LoVo (cell line): ENCODE measurements around the gene NSMF.
A peak's percentile ranks its signal among the peaks of the same experiment; 100 is the strongest.
"Not testable (repeated sequence)": the region's sequence is repeated elsewhere in the genome, so short reads cannot be mapped to it uniquely, and the experiment has no call there.

Source experiments
- DNase-seq: peaks from one replicate; pipeline ENCODE4 v3.0.0-alpha.2; 2016; ENCODE audit warnings: low spot score

The NSMF gene

DNA sequence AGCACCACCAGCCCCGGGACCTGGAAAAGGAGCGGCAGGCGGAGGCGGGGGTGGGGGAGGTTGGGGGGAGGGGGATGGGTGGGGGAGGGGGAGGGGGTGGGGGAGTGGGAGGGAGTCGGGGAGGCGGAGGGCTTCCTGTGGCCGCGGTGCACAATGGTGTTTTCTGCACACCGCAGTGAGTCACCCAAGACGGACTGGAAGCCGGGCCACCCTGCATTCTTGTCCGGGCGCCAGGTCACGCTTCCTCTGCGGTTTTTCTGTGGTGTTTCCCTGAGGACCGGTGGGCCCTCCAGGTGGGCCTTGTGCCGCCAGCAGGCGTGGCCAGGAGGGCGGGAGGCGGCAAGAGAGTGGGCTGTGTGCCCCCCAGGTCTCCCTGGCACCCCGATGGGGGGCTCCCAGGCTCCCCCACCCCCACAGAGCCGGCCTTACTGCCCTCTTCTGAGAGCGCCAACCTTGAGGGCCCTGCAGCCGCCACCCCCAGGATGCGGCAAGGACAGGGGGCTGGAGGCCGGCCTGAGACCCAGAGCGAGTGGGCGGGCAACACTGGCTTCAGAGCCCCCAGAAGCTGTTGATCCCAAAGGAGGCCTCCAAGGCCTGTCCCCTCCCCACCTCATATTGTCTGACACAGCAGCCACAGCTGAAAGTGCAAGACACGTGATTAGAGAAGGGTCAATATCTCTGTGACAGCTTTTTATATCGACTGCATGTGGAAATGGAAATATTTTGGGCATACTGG is 47.3 kb downstream of the NSMF start:
- DNase-seq = peak; percentile 74

GRCh38 chr9:137411260-137411644 is 47.9 kb downstream of the NSMF start:
- no peak for DNase-seq

DNA sequence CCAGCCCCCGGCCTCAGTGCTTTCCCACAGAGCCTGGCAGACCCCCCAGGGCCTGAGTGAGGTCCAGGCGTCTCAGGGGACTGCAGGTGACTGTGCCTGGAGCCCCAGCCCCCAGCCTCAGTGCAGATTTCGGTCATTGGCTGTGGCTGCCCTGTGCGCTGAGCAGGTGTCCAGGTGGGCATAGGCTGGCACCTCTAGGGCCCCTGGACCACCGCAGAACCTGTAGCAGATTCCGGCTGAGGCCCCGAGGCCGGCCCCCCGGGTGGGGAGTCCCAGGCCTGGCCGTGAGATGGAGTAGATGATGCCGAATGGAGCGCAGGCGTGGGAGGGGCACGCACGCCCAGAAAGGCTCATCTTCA is 48.3 kb downstream of the NSMF start:
- no peak for DNase-seq

- DNase-seq = not testable (repeated sequence)
Observed at GRCh38 chr9:137410236-137410890, 48.8 kb downstream of the NSMF start.

DNA sequence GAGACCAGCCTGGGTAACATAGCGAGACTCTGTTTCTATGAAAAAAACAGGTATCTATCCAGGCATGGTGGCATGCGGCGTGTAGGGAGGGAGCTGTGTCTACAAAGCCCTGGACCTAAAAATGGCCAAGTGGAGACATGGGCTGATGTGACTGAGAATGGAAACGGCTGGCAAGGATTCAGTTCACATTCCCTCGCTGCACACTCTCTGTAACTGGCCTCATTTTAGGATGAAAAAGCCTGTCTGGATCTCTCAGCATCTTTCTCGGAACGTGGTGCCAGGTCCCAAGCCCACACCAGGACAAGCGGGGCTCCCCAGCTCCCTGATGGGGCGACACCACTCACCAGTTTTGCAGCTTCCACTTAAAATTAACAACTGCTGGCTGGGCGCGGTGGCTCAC is 49.6 kb downstream of the NSMF start:
- no peak for DNase-seq

DNA sequence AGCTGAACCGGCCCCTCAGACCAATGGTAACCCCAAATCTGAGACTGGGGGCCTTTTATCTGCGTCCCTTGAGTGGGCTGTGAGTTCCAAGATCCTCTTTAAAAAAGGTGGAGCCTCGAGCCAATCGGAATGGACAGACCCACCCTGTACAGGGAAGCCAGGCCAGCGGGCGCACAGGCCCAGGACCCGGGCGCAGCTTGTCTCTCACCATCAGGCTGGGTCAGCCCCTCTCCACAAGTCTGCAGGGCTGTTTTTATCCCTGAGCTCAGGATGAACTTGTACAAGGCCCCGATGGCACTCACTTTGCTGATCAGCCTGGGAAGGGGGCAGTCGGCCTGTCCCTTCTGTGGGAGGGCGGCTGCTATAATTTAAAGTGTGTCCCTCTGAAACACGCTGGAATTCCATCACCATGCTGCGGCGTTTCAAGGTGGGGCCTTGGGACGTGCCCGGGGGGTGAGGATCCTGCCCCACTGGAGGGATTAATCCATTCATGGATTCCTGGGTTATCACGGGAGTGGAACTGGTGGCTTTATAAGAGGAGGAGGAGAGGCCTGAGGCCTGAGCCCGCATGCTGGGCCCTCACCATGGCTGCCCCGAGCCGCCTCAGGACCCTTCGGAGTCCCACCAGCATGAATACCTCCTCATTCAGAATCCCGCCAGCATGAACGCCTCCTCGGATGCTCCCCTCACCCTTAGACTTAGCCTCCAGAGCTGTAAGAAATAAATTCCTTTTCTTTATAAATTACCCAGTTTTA is 50.3 kb downstream of the NSMF start:
- no peak for DNase-seq

GRCh38 chr9:137407590-137408300 is 51.4 kb downstream of the NSMF start:
- DNase-seq = no peak

DNA sequence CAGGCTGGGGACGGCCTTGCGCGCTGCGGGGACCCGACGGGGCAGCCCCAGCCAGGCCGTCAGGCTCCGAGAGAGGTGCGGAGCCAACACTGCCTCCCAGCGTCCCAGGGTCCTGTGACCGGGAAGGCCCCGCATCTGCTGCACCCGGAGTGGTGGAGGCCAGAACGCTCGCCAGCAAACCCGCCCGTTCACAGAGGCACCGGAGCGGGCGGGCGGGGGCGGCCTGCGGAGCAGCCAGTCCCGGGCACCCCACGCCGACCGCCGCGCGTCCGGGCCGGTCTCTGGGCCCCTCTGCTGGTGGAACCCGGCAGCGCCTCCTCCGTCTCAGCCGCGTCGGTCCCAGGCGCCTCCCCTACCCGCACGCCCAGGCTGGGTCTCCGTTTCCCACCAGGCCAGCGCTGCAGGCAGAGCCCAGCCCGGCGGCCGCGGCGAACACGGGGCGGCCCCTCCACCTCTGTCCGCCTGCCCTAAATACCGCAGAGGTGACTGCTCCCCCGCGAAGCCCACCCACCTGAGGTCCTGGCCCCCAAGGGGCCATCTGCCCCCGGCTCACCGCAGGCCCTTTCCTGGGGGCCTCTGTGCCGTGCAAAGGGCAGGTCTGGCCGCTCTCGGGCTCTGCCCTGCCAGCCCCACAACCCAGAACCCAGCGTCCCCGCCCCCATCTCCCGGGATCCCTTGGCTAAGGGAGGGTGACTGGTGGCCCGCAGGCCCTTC is 52.1 kb downstream of the NSMF start:
- DNase-seq = no peak

GRCh38 chr9:137406085-137406760 is 52.9 kb downstream of the NSMF start:
- DNase-seq = no peak

GRCh38 chr9:137405677-137406081 is 53.5 kb downstream of the NSMF start:
- no peak for DNase-seq

DNA sequence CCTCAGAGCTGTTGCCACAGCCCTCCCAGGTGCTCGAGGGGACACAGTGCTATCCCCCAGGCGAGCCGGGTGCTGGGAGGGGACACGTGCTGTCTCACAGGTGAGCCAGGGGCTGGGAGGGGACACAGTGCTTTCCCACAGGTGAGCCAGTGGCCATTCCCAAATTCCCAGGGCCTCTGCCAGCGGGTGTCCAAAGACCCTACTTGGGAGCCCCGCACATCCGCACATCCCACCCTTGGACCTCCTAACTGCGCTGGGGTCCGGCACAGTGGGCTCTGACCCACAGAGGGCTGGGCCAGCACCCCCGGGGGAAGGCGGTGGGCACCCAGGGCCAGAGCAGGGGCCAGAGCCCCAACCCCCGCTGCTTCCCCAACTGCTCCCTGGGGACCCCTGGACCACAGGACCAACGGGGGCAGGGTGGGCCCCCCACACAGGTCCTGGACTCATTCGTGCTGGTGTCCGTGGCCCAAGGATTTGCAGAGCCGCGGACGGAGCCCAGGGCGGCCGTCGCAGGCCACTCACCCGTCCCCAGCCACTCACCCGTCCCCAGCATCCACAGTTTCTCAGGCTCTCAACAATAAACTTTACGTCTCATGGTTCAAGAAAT is 54.1 kb downstream of the NSMF start:
- DNase-seq = no peak

- no peak for DNase-seq
Observed at GRCh38 chr9:137403269-137403668, 55.9 kb downstream of the NSMF start.

DNA sequence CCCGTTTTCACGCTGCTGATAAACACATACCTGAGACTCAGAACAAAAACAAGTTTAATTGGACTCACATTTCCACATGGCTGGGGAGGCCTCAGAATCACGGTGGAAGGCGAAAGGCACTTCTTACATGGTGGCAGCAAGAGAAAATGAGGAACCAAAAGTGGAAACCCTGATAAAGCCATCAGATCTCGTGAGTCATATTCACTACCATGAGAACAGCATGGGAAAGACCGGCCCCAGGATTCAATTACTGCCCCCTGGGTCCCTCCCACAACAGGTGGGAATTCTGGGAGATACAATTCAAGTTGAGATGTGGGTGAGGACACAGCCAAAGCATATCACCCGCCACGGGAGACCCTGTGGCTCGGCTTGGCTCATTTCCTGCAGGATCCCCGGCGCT is 56.4 kb downstream of the NSMF start:
- no peak for DNase-seq

- DNase-seq = no peak
Observed at GRCh38 chr9:137398561-137399468, 60.3 kb downstream of the NSMF start.

DNA sequence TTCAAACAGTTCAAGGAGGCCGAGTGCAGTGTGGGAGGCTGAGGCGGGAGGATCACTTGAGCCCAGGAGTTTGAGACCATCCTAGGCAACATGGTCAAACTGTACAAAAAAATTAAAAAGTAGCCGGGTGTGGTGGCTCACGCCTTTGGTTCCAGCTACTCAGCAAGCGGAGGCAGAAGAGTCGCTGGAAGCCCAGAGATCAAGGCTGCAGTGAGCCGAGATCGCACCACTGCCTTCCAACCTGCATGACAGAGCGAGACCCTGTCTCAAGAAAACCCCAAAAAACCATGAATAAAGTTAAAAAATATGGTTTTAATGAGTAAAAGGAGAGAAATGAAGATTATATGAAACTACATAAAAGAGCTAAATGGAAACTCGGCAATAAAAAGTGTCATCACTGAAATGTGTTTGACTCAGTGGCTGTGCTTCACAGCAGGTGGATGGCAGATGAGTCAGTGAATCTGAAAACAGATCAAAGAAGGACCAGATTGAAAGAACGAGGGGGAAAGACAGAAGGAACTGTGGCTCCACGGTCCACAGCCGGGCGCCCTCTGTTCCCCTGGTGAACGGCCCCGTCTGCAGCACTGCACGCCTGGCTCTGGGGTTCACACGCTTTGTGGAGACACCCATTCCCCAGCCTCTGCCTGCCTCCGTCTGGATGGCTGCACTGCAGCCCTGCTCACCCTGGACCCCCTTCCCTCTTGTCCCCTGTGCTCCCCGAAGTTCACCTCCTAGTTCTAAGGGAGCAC is 61.3 kb downstream of the NSMF start:
- no peak for DNase-seq
